ENCODE results near the gene HIRA. TPM values are rescaled to one million over a fixed set of nuclear protein-coding genes. Genes with fewer than 3 reads are reported as not detected.

Gene HIRA
- total and polyA plus RNA-seq, 9 of the 15 experiments (the other 6 are each of a cell fraction or from before 2014, with no cell fraction given): 0.96 to 132 (median 58.4) TPM

GRCh38 chr22:19432133-19432851 lies 759 bp upstream of the HIRA start, which contains the start of gene MRPL40 (continued):
- TF ChIP-seq ARID3A (IDR thresholded peaks at IDR 0.05; ENCODE audit: borderline replicate concordance, low read depth, low read length) (peak; percentile 94), RBFOX2 (IDR thresholded peaks at IDR 0.05; ENCODE audit: low read depth, low read length) (peak; percentile 99), RHOXF2B (CRISPR knock-in tag; conservative IDR thresholded peaks at IDR 0.05) (peak; percentile 97), STAT5B (CRISPR knock-in tag; IDR thresholded peaks at IDR 0.05) (no peak), BMI1 (IDR thresholded peaks at IDR 0.05; ENCODE audit: low read length) (peak; percentile 66; the same call in 1 of the 2 replicates), SIX5 (IDR thresholded peaks at IDR 0.05; ENCODE audit: borderline replicate concordance in 1 of 2, insufficient read depth in 1 of 2, low read depth in 1 of 2, low read length in 2 of 2) (peak in 1 of 2 experiments; percentile 91; a peak in 2 of 4 replicates), HCFC1 (IDR thresholded peaks at IDR 0.05; ENCODE audit: low read depth, low read length) (peak; percentile 98), HMG20B (CRISPR knock-in tag; IDR thresholded peaks at IDR 0.05) (no peak), PYGO2 (tag; IDR thresholded peaks at IDR 0.05) (no peak), ZNF696 (CRISPR knock-in tag; conservative IDR thresholded peaks at IDR 0.05) (no peak), ARID4B (CRISPR knock-in tag; IDR thresholded peaks at IDR 0.05) (no peak), ZNF134 (CRISPR knock-in tag; conservative IDR thresholded peaks at IDR 0.05) (peak; percentile 76), NR2F6 (CRISPR knock-in tag; IDR thresholded peaks at IDR 0.05) (peak; percentile 95; the same call in 1 of the 2 replicates), ZNF764 (CRISPR knock-in tag; IDR thresholded peaks at IDR 0.05; ENCODE audit: low read depth) (peak; percentile 90)
- TF ChIP-seq, protein P1, sequence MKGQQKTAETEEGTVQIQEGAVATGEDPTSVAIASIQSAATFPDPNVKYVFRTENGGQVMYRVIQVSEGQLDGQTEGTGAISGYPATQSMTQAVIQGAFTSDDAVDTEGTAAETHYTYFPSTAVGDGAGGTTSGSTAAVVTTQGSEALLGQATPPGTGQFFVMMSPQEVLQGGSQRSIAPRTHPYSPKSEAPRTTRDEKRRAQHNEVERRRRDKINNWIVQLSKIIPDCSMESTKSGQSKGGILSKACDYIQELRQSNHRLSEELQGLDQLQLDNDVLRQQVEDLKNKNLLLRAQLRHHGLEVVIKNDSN (CRISPR knock-in tag; IDR thresholded peaks at IDR 0.05): no peak
